ENCODE data around the gene PROP1. TPM values are rescaled to one million over a fixed set of nuclear protein-coding genes. Genes with fewer than 3 reads are reported as not detected.

The PROP1 gene
- total RNA-seq, 3 donors from 2014 or later (not counting 1 experiment from before 2014, with no cell fraction given), result not detected

GRCh38 chr5:177984584-177985206, 11.3 kb downstream of the PROP1 start:
- TF ChIP-seq CTCF (IDR thresholded peaks at IDR 0.05), result no peak
- no peak overlapping the region for H3K4me3 ChIP-seq (ENCODE audit: low read length)
- Mint-ChIP-seq H3K27me3 (ENCODE audit: low read depth in 2 of 2) (peaks cover 35 to 36% of the 10 kb centered on the region in 2 donors), H3K36me3 (no peaks in the 10 kb centered on the region), H3K4me3 (no peak overlapping the region), H3K9me3 (no peaks in the 10 kb centered on the region), H3K4me1 (no peaks in the 10 kb centered on the region), H3K27ac (no peak overlapping the region)
- intact Hi-C loops (cut with micrococcal nuclease), result no loop called here
- no peak overlapping the region for H3K27ac ChIP-seq (ENCODE audit: low read length)
- peaks cover 33% of the 10 kb centered on the region for H3K27me3 ChIP-seq (ENCODE audit: control insufficient read depth, insufficient read depth, low read length)
- no peaks in the 10 kb centered on the region for H3K4me1 ChIP-seq (ENCODE audit: control insufficient read depth, insufficient read depth, low read length)
- DNase-seq (no peak), ATAC-seq (no peak)
- no peaks in the 10 kb centered on the region for H3K9me3 ChIP-seq (ENCODE audit: control insufficient read depth, insufficient read depth, low read length)
- no peaks in the 10 kb centered on the region for H3K36me3 ChIP-seq (ENCODE audit: control insufficient read depth, insufficient read depth, low read length)
- 4% methylated on average over 47 of the region's 47 CpGs for whole genome bisulfite sequencing (ENCODE audit: insufficient coverage)

GRCh38 chr5:177983763-177984583, 12.1 kb downstream of the PROP1 start:
- Histone ChIP-seq H3K27me3 (ENCODE audit: control insufficient read depth, insufficient read depth, low read length) (peaks cover 33% of the 10 kb centered on the region), H3K36me3 (ENCODE audit: control insufficient read depth, insufficient read depth, low read length) (no peaks in the 10 kb centered on the region), H3K4me1 (ENCODE audit: control insufficient read depth, insufficient read depth, low read length) (no peaks in the 10 kb centered on the region), H3K27ac (ENCODE audit: low read length) (no peak overlapping the region), H3K4me3 (ENCODE audit: low read length) (no peak overlapping the region), H3K9me3 (ENCODE audit: control insufficient read depth, insufficient read depth, low read length) (no peaks in the 10 kb centered on the region)
- no peak for DNase-seq
- peaks cover 35 to 36% of the 10 kb centered on the region in 2 donors for H3K27me3 Mint-ChIP-seq (ENCODE audit: low read depth in 2 of 2)
- intact Hi-C loops (cut with micrococcal nuclease), result no loop called here
- no peaks in the 10 kb centered on the region for H3K4me1 Mint-ChIP-seq
- ATAC-seq, result no peak
- no peak for TF ChIP-seq CTCF (IDR thresholded peaks at IDR 0.05)
- no peak overlapping the region for H3K4me3 Mint-ChIP-seq
- 26% methylated on average over 46 of the region's 46 CpGs for WGBS (ENCODE audit: insufficient coverage)
- H3K9me3 Mint-ChIP-seq, result no peaks in the 10 kb centered on the region
- no peak overlapping the region for H3K27ac Mint-ChIP-seq
- no peaks in the 10 kb centered on the region for H3K36me3 Mint-ChIP-seq

GRCh38 chr5:177982956-177983355, 13.1 kb downstream of the PROP1 start:
- ATAC-seq (no peak), DNase-seq (no peak)
- TF ChIP-seq CTCF (IDR thresholded peaks at IDR 0.05), result no peak
- Histone ChIP-seq H3K27me3 (ENCODE audit: control insufficient read depth, insufficient read depth, low read length) (peaks cover 33% of the 10 kb centered on the region), H3K36me3 (ENCODE audit: control insufficient read depth, insufficient read depth, low read length) (no peaks in the 10 kb centered on the region), H3K4me3 (ENCODE audit: low read length) (no peak overlapping the region), H3K9me3 (ENCODE audit: control insufficient read depth, insufficient read depth, low read length) (no peaks in the 10 kb centered on the region), H3K4me1 (ENCODE audit: control insufficient read depth, insufficient read depth, low read length) (no peaks in the 10 kb centered on the region), H3K27ac (ENCODE audit: low read length) (no peak overlapping the region)
- intact Hi-C loops (cut with micrococcal nuclease), result no loop called here
- 85% methylated on average over 5 of the region's 5 CpGs for WGBS (ENCODE audit: insufficient coverage)
- Mint-ChIP-seq H3K9me3 (no peaks in the 10 kb centered on the region), H3K4me3 (no peak overlapping the region), H3K36me3 (no peaks in the 10 kb centered on the region), H3K27me3 (ENCODE audit: low read depth in 2 of 2) (peaks cover 35 to 36% of the 10 kb centered on the region in 2 donors), H3K27ac (no peak overlapping the region), H3K4me1 (no peaks in the 10 kb centered on the region)
